ENCODE results near the gene PTPRM. TPM values are rescaled to one million over a fixed set of nuclear protein-coding genes. Genes with fewer than 3 reads are reported as not detected.

PTPRM gene
- total RNA-seq, 1 donor from 2014 or later = 131 TPM

- no peak overlapping the region for H3K27ac Mint-ChIP-seq (ENCODE audit: unreplicated experiment)
- peaks cover 18% of the 10 kb centered on the region for H3K4me1 Mint-ChIP-seq (ENCODE audit: low read depth)
- no peaks in the 10 kb centered on the region for H3K36me3 Mint-ChIP-seq (ENCODE audit: low read depth)
- no peak for DNase-seq (ENCODE audit: low spot score)
- TF ChIP-seq CTCF (IDR thresholded peaks at IDR 0.05) = no peak
- no peak overlapping the region for H3K4me3 Mint-ChIP-seq (ENCODE audit: unreplicated experiment)
- no peaks in the 10 kb centered on the region for H3K9me3 Mint-ChIP-seq (ENCODE audit: low read depth)
- no peaks in the 10 kb centered on the region for H3K27me3 Mint-ChIP-seq (ENCODE audit: low read depth)
Measured at GRCh38 chr18:8005870-8006569, 438.9 kb downstream of the PTPRM start.

DNA sequence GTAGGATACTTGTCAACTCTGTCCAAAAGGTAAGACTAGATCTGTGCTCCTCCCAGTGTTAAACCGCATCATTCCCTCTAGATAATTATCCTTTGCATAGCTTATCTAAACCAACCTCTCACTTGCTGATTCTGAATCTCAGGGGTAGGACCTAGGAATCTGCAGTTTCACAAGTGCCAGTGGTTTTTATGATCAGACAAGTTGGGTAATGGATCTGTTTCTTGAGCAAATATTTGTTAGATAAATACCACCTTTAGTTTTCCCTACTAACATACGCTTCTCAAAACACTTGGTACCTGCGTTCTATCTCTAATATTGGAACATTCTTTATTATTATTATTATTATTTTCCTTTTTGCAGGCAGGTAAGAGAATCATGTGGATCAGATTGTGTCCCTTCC is 439.9 kb downstream of the PTPRM start:
- Mint-ChIP-seq H3K27me3 (ENCODE audit: low read depth) (no peaks in the 10 kb centered on the region), H3K4me1 (ENCODE audit: low read depth) (peaks cover 18% of the 10 kb centered on the region), H3K27ac (ENCODE audit: unreplicated experiment) (no peak overlapping the region), H3K36me3 (ENCODE audit: low read depth) (no peaks in the 10 kb centered on the region), H3K4me3 (ENCODE audit: unreplicated experiment) (no peak overlapping the region), H3K9me3 (ENCODE audit: low read depth) (no peaks in the 10 kb centered on the region)
- TF ChIP-seq CTCF (IDR thresholded peaks at IDR 0.05) = no peak
- DNase-seq (ENCODE audit: low spot score) = no peak

DNA sequence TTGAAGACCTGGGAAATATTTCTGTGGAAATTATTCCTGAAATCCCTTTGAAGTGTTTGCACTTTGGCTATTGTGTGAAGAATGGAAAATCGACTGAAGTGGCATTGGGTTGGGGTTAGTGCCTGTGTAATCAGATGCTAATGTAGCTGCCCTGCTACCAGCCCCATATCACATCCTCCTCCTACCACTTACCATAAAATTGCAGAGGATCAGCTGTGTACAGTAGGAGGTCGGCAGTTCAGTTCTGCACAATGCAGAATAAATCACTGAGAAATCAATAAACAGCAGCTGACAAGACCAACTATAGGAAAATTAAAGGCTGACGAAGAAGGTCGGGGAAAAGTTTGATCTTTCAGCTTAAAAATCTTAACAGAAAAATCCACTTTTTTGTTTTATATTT is 440.9 kb downstream of the PTPRM start:
- Mint-ChIP-seq H3K27me3 (ENCODE audit: low read depth) (no peaks in the 10 kb centered on the region), H3K36me3 (ENCODE audit: low read depth) (peaks cover 2% of the 10 kb centered on the region), H3K9me3 (ENCODE audit: low read depth) (no peaks in the 10 kb centered on the region), H3K27ac (ENCODE audit: unreplicated experiment) (no peak overlapping the region), H3K4me3 (ENCODE audit: unreplicated experiment) (no peak overlapping the region), H3K4me1 (ENCODE audit: low read depth) (peaks cover 18% of the 10 kb centered on the region)
- DNase-seq (ENCODE audit: low spot score) = no peak
- no peak for TF ChIP-seq CTCF (IDR thresholded peaks at IDR 0.05)

DNA sequence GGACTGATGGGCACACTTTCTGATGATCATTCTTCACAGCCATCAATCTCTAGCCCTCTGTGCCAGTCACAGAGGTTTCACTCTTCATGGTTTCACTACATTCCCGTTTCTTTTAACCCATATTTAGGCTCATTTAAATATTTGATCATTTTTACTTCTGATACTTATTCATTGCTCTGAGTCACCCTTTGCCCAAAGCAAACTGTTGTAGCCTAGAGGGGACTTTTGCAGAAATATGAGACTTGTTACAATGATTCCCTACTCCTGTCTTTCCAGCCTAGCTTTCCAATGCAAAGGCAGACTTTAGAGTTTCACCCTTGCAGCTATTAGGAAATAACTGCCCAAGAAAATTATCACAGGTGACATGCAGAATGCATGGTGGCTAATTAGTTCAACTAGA is 444.2 kb downstream of the PTPRM start:
- H3K9me3 Mint-ChIP-seq (ENCODE audit: low read depth) = no peaks in the 10 kb centered on the region
- H3K4me3 Mint-ChIP-seq (ENCODE audit: unreplicated experiment) = no peak overlapping the region
- H3K4me1 Mint-ChIP-seq (ENCODE audit: low read depth) = peaks cover 13% of the 10 kb centered on the region
- H3K27ac Mint-ChIP-seq (ENCODE audit: unreplicated experiment) = no peak overlapping the region
- TF ChIP-seq CTCF (IDR thresholded peaks at IDR 0.05) = no peak
- DNase-seq (ENCODE audit: low spot score) = no peak
- peaks cover 2% of the 10 kb centered on the region for H3K36me3 Mint-ChIP-seq (ENCODE audit: low read depth)
- no peaks in the 10 kb centered on the region for H3K27me3 Mint-ChIP-seq (ENCODE audit: low read depth)

DNA sequence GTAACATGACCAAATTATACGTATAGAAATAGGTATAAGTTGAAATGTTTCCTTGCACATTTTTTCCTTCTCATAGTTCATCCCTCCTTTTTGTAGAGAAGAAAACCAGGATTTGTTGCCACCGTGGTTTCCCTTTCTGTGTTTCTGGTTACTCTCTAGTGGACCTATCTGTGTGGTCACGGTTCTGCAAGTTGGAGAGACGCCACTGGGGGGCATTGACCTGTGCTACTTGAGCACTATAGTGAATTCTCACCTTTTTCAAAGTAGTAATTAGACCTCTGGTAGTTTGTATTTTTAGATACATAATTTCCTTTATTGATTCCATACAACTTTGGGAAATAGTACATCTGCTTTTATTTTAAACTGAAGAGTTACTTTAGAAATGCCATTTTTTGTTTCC is 444.8 kb downstream of the PTPRM start:
- H3K27ac Mint-ChIP-seq (ENCODE audit: unreplicated experiment) = no peak overlapping the region
- H3K27me3 Mint-ChIP-seq (ENCODE audit: low read depth) = no peaks in the 10 kb centered on the region
- H3K36me3 Mint-ChIP-seq (ENCODE audit: low read depth) = peaks cover 2% of the 10 kb centered on the region
- H3K4me1 Mint-ChIP-seq (ENCODE audit: low read depth) = peaks cover 18% of the 10 kb centered on the region
- DNase-seq (ENCODE audit: low spot score) = no peak
- no peaks in the 10 kb centered on the region for H3K9me3 Mint-ChIP-seq (ENCODE audit: low read depth)
- H3K4me3 Mint-ChIP-seq (ENCODE audit: unreplicated experiment) = no peak overlapping the region
- TF ChIP-seq CTCF (IDR thresholded peaks at IDR 0.05) = no peak
